T-helper 9 cell (primary cell): Measurements from ENCODE around the gene VIL1.

Experiments used
- DNase-seq: peaks from one replicate; pipeline ENCODE4 v3.0.0-alpha.2; 2020

Gene VIL1

DNA sequence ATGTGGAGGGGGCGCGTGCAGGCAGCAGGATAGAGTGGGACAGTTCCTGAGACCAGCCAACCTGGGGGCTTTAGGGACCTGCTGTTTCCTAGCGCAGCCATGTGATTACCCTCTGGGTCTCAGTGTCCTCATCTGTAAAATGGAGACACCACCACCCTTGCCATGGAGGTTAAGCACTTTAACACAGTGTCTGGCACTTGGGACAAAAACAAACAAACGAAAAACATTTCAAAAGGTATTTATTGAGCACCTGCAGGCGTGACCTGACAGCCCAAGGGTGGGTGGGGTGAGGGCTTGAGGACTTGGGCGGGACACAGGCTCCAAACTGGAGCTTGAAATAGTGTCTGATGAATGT is 23.9 kb upstream of the VIL1 start:
- DNase-seq, result no peak

- no peak for DNase-seq
Measured at GRCh38 chr2:218395456-218395825, 23.5 kb upstream of the VIL1 start.

DNA sequence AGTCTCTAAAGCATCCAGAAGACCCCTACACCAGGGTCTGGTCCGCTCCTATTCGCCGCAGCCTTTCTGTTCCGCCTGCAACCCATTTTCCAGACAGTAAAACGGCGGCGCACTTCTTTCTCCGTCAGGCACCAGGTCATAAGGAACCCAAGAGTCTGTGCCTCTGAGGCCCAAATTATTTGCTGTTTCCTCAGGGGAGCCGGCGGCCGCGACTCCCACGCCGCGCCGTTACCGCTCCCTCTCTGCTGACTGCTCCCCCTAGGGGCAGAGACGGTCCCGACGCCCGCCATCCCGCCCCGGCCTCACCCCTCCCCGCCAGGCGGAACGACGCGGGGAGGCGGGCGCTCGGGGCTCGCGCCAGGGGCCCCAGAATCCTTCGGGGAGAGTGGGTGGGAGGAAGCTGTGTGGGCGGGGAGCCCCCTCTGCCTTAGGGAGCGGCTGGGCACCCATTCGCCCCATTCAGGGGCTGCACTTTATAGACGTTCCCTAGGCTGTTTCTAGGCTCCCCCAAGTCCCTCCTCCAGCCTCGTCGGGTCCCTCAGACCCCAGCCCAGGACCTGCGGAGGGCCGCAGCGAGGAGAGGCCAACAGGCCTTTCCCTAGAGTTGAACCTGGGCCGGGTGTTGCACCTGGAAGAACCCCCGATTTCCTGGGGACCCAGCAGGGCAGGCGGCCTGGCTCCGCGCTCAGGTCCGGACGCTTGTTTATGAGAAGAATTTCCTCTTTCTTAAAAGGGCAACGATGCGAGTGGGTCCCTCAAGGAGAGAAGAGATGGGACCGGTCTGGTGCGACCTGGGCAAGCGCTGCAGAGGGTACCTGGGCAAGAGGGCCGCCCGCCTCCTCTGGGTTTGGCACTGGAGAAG is 22.9 kb upstream of the VIL1 start:
- peak; percentile 91 for DNase-seq

DNA sequence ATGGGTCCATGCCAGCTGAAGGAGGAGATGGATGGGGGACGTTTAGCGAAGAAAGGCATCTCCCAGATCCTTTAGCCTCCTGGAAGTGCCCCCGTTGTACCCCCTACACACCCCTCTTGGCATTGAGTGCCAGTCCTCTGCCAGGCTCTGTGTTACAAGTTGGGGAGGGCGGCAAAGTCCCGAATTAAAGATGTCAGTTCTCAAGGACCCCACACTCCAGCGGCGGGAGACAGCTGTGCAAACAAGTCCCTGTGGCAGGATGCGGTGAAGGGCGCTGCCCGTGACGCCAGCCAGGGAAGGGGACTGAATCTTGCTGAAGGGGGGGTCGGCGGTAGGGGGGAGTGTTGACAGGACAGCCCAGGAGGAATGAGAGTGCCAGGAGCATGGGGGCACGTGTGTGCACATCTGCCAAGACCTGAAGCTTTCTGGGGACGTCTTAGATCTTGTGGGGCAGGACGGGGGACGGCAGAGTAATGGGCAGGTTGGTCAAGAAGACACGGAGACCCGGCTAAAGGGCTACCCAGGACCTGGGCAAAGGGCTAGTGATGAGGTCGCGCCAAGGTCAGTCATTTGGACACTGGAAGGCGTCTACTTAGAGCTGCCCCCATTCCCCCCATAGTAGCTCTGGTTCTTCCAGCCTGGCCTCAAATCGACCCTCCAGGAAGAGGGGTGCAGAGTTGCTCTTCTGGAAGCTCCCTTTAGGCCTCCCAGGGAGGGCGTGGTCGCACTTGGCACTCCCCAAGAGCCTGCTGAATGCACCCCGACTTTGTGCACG is 22.0 kb upstream of the VIL1 start:
- DNase-seq, result peak; percentile 69

GRCh38 chr2:218397463-218397819 is 21.5 kb upstream of the VIL1 start:
- DNase-seq, result no peak

- DNase-seq, result peak; percentile 34
Measured at GRCh38 chr2:218397820-218398436, 21.0 kb upstream of the VIL1 start.

- peak; percentile 53 for DNase-seq
Measured at GRCh38 chr2:218398437-218399390, 20.2 kb upstream of the VIL1 start.

DNA sequence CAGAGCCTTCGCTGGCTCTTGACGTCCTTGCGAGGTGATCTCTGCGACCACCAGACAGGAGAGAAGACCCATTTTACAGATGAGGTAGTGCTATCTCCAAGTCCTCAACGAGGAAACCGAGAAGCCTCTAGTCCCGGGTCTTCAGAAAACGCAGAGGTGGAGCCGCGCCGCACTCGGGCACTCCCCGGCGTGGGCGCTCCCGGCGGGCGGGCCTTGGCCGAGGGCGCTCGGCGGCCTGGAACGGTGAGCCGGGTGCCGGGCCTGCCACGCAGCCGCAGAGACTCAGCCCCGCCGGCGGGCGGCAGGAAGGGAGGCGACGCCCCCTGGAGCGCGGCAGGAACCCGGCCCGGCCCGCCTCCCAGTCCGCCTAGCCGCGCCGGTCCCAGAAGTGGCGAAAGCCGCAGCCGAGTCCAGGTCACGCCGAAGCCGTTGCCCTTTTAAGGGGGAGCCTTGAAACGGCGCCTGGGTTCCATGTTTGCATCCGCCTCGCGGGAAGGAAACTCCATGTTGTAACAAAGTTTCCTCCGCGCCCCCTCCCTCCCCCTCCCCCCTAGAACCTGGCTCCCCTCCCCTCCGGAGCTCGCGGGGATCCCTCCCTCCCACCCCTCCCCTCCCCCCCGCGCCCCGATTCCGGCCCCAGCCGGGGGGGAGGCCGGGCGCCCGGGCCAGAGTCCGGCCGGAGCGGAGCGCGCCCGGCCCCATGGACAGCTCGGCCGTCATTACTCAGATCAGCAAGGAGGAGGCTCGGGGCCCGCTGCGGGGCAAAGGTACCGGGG is 19.3 kb upstream of the VIL1 start, which contains the start of gene CTDSP1:
TSS of gene CTDSP1 (plus strand) at position 478 of the 776 bp plus-strand sequence. CDS start at position 701, 223 bp downstream.
- DNase-seq, result peak; percentile 92

DNA sequence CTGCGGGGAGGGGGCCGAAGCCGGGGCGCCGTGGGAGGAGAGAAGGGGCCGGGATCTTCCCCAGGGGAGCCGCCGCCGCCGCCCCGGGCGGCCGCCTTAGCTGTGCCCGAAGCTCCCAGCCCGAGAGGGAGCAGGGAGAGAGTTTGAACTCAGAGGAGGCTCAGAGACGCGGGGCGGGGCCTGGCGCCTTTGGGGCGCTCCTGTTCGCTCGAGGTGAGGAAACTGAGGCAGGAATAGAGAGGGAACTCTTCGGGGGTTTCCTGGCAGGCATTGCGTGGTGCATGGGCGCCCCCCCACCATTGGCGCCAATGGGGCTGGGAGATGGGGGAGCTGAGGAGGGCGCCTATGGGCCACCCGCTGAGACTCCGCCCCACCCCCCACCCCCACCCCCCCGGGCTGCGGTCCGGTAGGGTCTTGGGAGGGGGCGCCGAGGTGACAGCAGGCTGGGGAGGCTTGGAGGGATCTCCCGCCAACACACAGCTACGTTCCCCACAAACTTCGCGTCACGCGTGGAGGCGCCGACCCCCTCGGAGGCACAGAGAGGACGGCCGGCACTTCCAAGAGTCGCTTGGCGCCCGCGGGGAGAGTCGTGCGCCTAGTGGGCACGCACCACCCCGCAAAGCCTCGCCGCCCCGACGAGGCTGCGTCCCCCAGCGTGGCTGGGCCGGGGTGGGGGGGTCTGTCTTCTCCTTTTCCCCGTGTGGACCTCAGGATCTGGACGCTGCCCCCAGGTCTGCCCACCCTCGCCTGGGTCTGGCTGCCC is 18.6 kb upstream of the VIL1 start:
- peak; percentile 31 for DNase-seq

DNA sequence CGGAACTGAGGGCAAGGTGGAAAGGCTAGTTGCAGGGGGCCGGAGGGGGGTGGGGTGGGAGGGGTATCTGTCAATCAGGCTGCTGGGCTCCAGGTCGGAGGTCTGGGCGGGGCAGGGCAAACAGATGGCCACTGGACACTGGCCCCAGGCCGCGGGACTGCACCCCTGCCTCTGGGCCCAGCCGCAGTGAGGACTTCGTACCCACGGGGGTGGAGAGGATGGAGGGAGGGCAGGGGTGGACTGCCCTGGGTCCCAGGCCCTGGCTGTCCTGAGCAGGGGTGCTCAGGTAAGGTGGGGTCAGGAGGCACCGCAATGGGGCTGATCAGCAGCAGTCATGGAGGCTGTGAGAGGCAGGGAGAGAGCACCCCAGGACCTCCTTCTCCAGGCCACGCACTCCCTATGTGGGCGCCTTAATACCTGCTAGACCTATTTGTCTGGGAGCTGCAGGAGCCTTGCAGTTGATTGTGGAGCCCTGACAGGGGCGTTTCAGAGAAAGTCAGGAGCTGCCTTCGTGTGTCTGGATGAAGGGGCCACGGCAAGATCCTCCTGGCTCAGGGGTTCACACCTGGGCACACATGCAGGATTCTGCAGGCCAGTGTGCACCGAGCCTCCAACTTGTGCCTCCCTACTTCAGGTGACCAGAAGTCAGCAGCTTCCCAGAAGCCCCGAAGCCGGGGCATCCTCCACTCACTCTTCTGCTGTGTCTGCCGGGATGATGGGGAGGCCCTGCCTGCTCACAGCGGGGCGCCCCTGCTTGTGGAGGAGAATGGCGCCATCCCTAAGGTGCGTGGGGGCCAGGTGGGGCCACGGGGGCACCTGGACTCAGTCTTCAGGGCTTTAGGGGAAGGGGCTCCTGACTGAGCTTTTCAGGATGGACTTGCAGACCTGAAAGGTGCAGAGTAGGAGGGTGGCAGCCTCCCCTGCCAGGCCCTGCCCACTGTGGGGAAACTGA is 17.7 kb upstream of the VIL1 start:
- DNase-seq, result no peak

DNA sequence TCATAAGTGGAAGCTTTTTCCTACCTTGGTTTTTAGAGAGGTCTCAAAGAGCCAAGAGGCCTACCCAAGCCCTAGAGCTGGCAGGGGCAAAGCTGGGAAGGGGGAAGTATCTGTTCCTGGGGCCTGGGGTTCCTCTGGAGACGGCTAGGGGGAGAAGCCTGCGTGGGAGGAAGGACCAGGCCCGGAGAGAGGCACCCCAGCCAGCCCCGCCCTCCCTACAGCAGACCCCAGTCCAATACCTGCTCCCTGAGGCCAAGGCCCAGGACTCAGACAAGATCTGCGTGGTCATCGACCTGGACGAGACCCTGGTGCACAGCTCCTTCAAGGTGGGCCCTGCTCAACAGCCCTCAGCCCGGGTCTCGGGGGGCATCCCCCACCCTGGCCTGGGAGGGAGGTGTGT is 17.0 kb upstream of the VIL1 start:
- DNase-seq, result no peak

- no peak for DNase-seq
Measured at GRCh38 chr2:218402491-218402901, 16.4 kb upstream of the VIL1 start.

GRCh38 chr2:218402911-218403411 is 16.0 kb upstream of the VIL1 start:
- DNase-seq, result no peak

DNA sequence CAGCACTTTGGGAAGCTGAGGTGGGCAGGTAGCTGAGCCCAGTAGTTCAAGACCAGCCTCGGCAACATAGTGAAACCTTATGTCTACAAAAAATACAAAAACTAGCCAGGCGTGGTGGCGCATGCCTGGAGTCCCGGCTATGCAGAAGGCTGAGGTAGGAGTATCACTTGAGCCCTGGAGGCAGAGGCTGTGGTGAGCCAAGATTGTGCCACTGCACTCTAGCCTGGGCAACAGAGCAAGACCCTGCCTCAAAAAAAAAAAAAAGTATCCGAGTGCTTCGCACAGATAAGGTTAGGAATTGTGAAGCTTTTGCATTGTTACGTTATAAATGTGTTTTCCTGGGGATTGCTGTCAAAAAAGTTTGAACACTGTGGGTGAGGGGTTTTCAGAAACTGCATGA is 15.1 kb upstream of the VIL1 start:
- DNase-seq, result no peak

- DNase-seq, result no peak
Measured at GRCh38 chr2:218404351-218405085, 14.4 kb upstream of the VIL1 start.

- DNase-seq, result no peak
Measured at GRCh38 chr2:218405086-218405745, 13.7 kb upstream of the VIL1 start.

DNA sequence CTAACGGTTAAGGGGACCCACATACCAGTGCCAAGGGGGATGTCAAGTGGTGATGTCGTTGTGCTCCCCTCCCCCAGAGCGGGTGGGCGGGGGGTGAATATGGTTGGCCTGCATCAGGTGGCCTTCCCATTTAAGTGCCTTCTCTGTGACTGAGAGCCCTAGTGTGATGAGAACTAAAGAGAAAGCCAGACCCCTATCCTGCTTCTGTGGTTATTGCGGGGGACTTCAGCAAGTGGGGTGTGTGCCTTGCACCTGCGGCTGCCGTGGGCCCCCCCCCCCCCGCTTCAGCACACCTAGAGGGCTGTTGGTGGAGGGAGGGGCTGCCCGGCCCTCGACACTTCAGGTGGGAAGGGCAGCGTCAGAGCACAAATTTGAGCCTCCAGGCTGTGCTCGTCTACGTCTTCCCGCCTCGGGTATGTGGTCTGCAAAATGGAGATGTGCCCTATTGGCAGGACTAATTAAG is 13.1 kb upstream of the VIL1 start:
- DNase-seq, result no peak
